ENCODE data around the gene DNAJC13.

DNAJC13 gene

GRCh38 chr3:132522353-132522752 lies 105.1 kb downstream of the DNAJC13 start:
- H3K4me3 ChIP-seq (ENCODE audit: low read length) = no peak overlapping the region
- no peak for DNase-seq (ENCODE audit: low read depth)
- no peak for TF ChIP-seq CTCF (conservative IDR thresholded peaks at IDR 0.05; ENCODE audit: low read depth, low read length)

GRCh38 chr3:132530624-132531023 lies 113.3 kb downstream of the DNAJC13 start:
- no peak for DNase-seq (ENCODE audit: low read depth)
- H3K4me3 ChIP-seq (ENCODE audit: low read length) = no peak overlapping the region
- no peak for TF ChIP-seq CTCF (conservative IDR thresholded peaks at IDR 0.05; ENCODE audit: low read depth, low read length)

- peak; percentile 48 for DNase-seq (ENCODE audit: low read depth)
- peak; percentile 52 for TF ChIP-seq CTCF (conservative IDR thresholded peaks at IDR 0.05; ENCODE audit: low read depth, low read length)
- H3K4me3 ChIP-seq (ENCODE audit: low read length) = no peak overlapping the region
These were observed 118.5 kb downstream of the DNAJC13 start for GRCh38 chr3:132535575-132536441.

GRCh38 chr3:132536442-132537153 lies 119.3 kb downstream of the DNAJC13 start:
- no peak overlapping the region for H3K4me3 ChIP-seq (ENCODE audit: low read length)
- TF ChIP-seq CTCF (conservative IDR thresholded peaks at IDR 0.05; ENCODE audit: low read depth, low read length) = peak; percentile 8
- no peak for DNase-seq (ENCODE audit: low read depth)

- DNase-seq (ENCODE audit: low read depth) = no peak
- H3K4me3 ChIP-seq (ENCODE audit: low read length) = no peak overlapping the region
- no peak for TF ChIP-seq CTCF (conservative IDR thresholded peaks at IDR 0.05; ENCODE audit: low read depth, low read length)
These were observed 120.0 kb downstream of the DNAJC13 start for GRCh38 chr3:132537297-132537696.

- DNase-seq (ENCODE audit: low read depth) = no peak
- no peak overlapping the region for H3K4me3 ChIP-seq (ENCODE audit: low read length)
- no peak for TF ChIP-seq CTCF (conservative IDR thresholded peaks at IDR 0.05; ENCODE audit: low read depth, low read length)
These were observed 120.8 kb downstream of the DNAJC13 start for GRCh38 chr3:132538072-132538471.
